A673 (cell line): ENCODE measurements around the gene TNS1. TPM values are rescaled to one million over a fixed set of nuclear protein-coding genes. Genes with fewer than 3 reads are reported as not detected.

Experiments
- BruUV-seq: library from RNA; stranded (reverse); fragments of 400-500 nt; replicated peaks from 2 replicates; lab custom pipeline; 2021; lab: Mats Ljungman, UMichigan
- CTCF ChIA-PET: fragments of 300-600 bp; sonication (Branson Sonifier 250); formaldehyde crosslinking; loops from one replicate; lab custom pipeline; 2022; ENCODE audit warnings: antibody characterized with exemption; lab: Charles Lee
- POLR2A ChIA-PET: fragments of 300-600 bp; sonication (Branson Sonifier 250); formaldehyde crosslinking; loops from one replicate; lab custom pipeline; 2022; ENCODE audit warnings: antibody characterized with exemption; ENCODE audit not compliant: low non-redundant PET; lab: Charles Lee
- DNase-seq: peaks from one replicate; pipeline ENCODE4 v3.0.0-alpha.2; 2015; ENCODE audit warnings: low spot score
- H3K27ac ChIP-seq: fragments of 200-600 bp; sonication (generic); 2 replicates; pipeline ENCODE4 v1.5.1; 2016; ENCODE audit warnings: mixed run types, low read depth, mild to moderate bottlenecking, mixed read lengths, antibody characterized with exemption, low read length; ENCODE audit not compliant: poor library complexity, severe bottlenecking
- H3K27me3 ChIP-seq: fragments of 200-600 bp; sonication (generic); replicated peaks from 2 replicates; pipeline ENCODE4 v1.6.1; 2017; ENCODE audit warnings: mixed run types, low read depth, mild to moderate bottlenecking, mixed read lengths, antibody characterized with exemption, low read length; ENCODE audit not compliant: insufficient read depth, poor library complexity
- H3K36me3 ChIP-seq: fragments of 200-600 bp; sonication (generic); 2 replicates; pipeline ENCODE4 v1.6.1; 2016; ENCODE audit warnings: mixed run types, mild to moderate bottlenecking, mixed read lengths, antibody characterized with exemption, low read length; ENCODE audit not compliant: insufficient read depth, poor library complexity, severe bottlenecking
- H3K4me1 ChIP-seq: fragments of 200-600 bp; sonication (generic); 2 replicates; pipeline ENCODE4 v1.6.1; 2017; ENCODE audit warnings: mixed run types, mild to moderate bottlenecking, mixed read lengths, antibody characterized with exemption, low read length; ENCODE audit not compliant: insufficient read depth, poor library complexity, severe bottlenecking
- H3K4me3 ChIP-seq: fragments of 200-600 bp; sonication (generic); 2 replicates; pipeline ENCODE4 v1.5.1; 2016; ENCODE audit warnings: low read depth, mixed run types, mild to moderate bottlenecking, mixed read lengths, low read length; ENCODE audit not compliant: poor library complexity, severe bottlenecking
- H3K9me3 ChIP-seq: fragments of 200-600 bp; sonication (generic); 2 replicates; pipeline ENCODE4 v1.6.1; 2016; ENCODE audit warnings: mixed run types, low read depth, mild to moderate bottlenecking, mixed read lengths, antibody characterized with exemption, low read length; ENCODE audit not compliant: poor library complexity, severe bottlenecking
- EZH2 ChIP-seq: fragments of 200-600 bp; sonication (generic); IDR thresholded peaks from 2 replicates; pipeline ENCODE4 v1.6.1; 2017; ENCODE audit warnings: borderline replicate concordance, low read depth, mild to moderate bottlenecking, mixed read lengths, antibody characterized with exemption, low read length; ENCODE audit not compliant: poor library complexity, severe bottlenecking
- intact Hi-C: fragments of 100-400 bp; cut with micrococcal nuclease; formaldehyde crosslinking; loops from one replicate; pipeline ENCODE4 v1.10.0; 2022; ENCODE audit not compliant: unreplicated experiment
- total RNA-seq: library from RNA; stranded (reverse); gene quantifications from 2 replicates; pipeline ENCODE4 v1.2.3, GENCODE V29; 2021
- TF ChIP-seq, protein P1 (sequence below): fragments of 300-800, 200-600 bp; sonication (generic); conservative IDR thresholded peaks from 2 replicates; pipeline ENCODE4 v1.5.1; 2017; ENCODE audit warnings: low read depth, mild to moderate bottlenecking, antibody characterized with exemption, low read length, moderate library complexity, mixed read lengths

TNS1 gene
- total RNA-seq, 1 experiment from 2014 or later = 99.6 TPM

DNA sequence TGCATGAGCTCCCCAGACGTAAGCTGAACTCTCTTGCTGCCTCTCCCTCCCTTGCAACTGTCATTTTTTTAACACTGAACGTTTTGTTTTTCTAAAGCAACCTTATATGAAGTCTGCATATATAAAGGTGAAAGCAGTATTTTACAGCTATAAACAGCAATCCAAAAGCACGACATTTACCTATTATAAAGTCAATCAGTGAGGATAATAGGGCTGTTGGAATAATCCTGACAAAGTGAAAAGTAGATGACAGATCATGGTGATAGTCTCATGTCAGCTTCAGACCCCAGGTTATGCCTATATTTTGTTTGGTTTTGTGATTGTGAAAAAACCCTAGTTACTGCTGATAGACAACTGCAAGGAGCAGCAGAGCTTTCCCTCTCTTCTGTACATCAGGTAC is 195.8 kb downstream of the TNS1 start:
- Histone ChIP-seq H3K9me3 (no peaks in the 10 kb centered on the region), H3K27ac (no peak overlapping the region), H3K27me3 (no peaks in the 10 kb centered on the region), H3K4me3 (no peak overlapping the region), H3K36me3 (peaks cover 30% of the 10 kb centered on the region), H3K4me1 (no peaks in the 10 kb centered on the region)
- ChIA-PET POLR2A (no interaction called here), CTCF (no interaction called here)
- BruUV-seq = no TSS peak
- TF ChIP-seq, protein P1, sequence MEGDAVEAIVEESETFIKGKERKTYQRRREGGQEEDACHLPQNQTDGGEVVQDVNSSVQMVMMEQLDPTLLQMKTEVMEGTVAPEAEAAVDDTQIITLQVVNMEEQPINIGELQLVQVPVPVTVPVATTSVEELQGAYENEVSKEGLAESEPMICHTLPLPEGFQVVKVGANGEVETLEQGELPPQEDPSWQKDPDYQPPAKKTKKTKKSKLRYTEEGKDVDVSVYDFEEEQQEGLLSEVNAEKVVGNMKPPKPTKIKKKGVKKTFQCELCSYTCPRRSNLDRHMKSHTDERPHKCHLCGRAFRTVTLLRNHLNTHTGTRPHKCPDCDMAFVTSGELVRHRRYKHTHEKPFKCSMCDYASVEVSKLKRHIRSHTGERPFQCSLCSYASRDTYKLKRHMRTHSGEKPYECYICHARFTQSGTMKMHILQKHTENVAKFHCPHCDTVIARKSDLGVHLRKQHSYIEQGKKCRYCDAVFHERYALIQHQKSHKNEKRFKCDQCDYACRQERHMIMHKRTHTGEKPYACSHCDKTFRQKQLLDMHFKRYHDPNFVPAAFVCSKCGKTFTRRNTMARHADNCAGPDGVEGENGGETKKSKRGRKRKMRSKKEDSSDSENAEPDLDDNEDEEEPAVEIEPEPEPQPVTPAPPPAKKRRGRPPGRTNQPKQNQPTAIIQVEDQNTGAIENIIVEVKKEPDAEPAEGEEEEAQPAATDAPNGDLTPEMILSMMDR = no peak
- TF ChIP-seq EZH2 = no peak
- DNase-seq = no peak
- intact Hi-C loops = no loop called here

DNA sequence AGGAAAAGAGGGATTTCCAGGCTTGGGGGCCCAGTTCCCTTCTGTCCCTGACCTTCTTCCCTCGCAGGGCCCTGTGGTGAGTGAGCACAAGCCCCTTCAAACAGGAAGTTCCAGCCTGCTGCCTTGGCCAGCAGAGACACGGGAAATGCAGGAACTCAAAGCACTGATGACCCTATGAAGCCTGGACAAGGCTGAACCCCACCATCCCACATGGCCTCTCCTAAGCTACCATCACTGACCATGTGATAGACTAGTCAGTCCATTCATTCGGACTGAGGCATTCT is 196.4 kb downstream of the TNS1 start:
- H3K36me3 ChIP-seq = peaks cover 28% of the 10 kb centered on the region
- CTCF ChIA-PET = no interaction called here
- H3K27ac ChIP-seq = no peak overlapping the region
- H3K9me3 ChIP-seq = no peaks in the 10 kb centered on the region
- no peaks in the 10 kb centered on the region for H3K4me1 ChIP-seq
- intact Hi-C loops = no loop called here
- TF ChIP-seq, protein P1 = no peak
- no peak for TF ChIP-seq EZH2
- DNase-seq = no peak
- H3K4me3 ChIP-seq = no peak overlapping the region
- BruUV-seq = no TSS peak
- POLR2A ChIA-PET = no interaction called here
- no peaks in the 10 kb centered on the region for H3K27me3 ChIP-seq

DNA sequence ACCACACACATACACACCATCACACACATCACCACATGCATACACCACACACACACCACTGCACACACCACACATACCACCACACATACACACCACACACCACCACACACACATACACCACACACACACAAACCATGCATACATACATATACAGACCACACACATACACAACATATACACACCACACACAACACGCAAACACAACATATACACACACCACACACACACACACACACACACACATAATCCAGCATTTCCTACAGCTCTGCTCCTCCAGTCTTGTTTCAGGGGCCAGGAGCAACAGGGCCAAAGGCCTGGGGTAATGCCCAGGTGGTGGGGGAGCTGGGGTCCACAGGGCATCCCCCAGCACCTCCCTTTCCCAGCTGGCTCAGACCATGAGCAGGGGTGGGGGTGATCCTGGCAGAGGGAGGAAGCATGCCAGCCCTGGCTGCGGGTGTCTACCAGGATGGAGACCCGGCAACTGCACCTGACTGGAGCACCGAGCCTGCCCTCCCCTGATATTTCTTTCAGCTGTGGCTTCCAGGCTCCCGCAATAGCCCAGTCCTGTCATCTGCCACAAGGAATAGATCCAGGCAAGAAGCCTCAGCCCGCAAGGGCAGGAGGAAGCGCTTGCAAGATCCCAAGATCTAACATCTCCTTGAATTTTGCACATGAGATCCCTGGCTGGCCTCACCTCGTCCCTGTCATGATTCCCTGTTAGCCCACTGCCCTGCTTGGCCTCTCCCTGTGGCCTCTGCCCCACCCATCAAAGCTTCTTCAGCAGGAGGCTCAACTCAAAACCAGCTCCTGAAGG is 196.9 kb downstream of the TNS1 start:
- Histone ChIP-seq H3K27ac (no peak overlapping the region), H3K36me3 (peaks cover 24% of the 10 kb centered on the region), H3K4me3 (no peak overlapping the region), H3K9me3 (no peaks in the 10 kb centered on the region), H3K27me3 (no peaks in the 10 kb centered on the region), H3K4me1 (no peaks in the 10 kb centered on the region)
- DNase-seq = no peak
- ChIA-PET CTCF (no interaction called here), POLR2A (no interaction called here)
- intact Hi-C loops = no loop called here
- no peak for TF ChIP-seq EZH2
- TF ChIP-seq, protein P1 = no peak
- BruUV-seq = no TSS peak
